ENCODE results near the gene NDFIP1.

DNA sequence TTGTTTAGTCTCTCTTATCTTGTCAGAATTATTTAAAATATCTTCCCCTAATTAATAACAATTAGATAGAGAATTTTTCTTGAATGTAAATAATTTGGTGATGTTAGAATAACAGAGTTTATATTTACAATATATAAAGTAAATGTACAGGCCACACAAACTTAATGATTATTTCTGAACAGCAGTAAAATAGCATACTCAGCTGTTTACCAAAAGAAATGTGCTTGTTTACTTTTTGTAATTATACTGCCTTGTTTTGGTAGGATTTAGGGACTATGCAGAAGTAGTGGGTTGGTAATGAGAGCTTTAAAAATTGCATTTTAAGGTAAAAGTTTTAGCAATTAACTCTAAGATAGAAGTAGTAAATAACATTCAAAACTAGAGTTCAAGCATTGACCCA lies 17.4 kb downstream of the NDFIP1 start:
- TF ChIP-seq GATA2 (IDR thresholded peaks at IDR 0.05; ENCODE audit: low read depth, low read length): no peak
- TF ChIP-seq GATA3 (IDR thresholded peaks at IDR 0.05; ENCODE audit: low read depth, low read length): no peak
